Right renal pelvis (tissue), 4 donors: Measurements from ENCODE around the gene KCTD1. TPM values are rescaled to one million over a fixed set of nuclear protein-coding genes. Genes with fewer than 3 reads are reported as not detected.

Experiments used
- DNase-seq, 4 donors: peaks; one replicate each; pipeline ENCODE4 v3.0.0-alpha.2; 2013; ENCODE audit warnings: low read depth in 4 of 4, low spot score in 3 of 4, missing footprints in 1 of 4
- polyA plus RNA-seq, 4 donors: library from polyadenylated mRNA; unstranded; fragments of 120-200 nt; gene quantifications; one replicate each; pipeline ENCODE4 v1.2.1, GENCODE V29; 2013; ENCODE audit not compliant: insufficient read length in 4 of 4

KCTD1 gene
- 10 to 100 TPM; 67.3 to 81.6 (median 75.7) TPM for polyA plus RNA-seq

GRCh38 chr18:26548415-26549262, at the start of gene KCTD1:
Gene KCTD1 (minus strand): TSS chr18:26548553. CDS start chr18:26548536, 17 bp downstream.
- peak in 2 of 4 donors; percentile 65 to 78 for DNase-seq

- DNase-seq = no peak
Measured at GRCh38 chr18:26593365-26594320, 45.3 kb upstream of the KCTD1 start.

- DNase-seq = no peak
Measured at GRCh38 chr18:26584745-26585144, 36.4 kb upstream of the KCTD1 start.

- DNase-seq = no peak
Measured at GRCh38 chr18:26579941-26580618, 31.7 kb upstream of the KCTD1 start.

GRCh38 chr18:26575865-26576217, 27.5 kb upstream of the KCTD1 start:
- no peak for DNase-seq

GRCh38 chr18:26574958-26575864, 26.9 kb upstream of the KCTD1 start:
- peak; percentile 28 to 41 (median 37) for DNase-seq

- DNase-seq = no peak
Measured at GRCh38 chr18:26568926-26569665, 20.7 kb upstream of the KCTD1 start.

GRCh38 chr18:26568513-26568912, 20.2 kb upstream of the KCTD1 start:
- no peak for DNase-seq

- no peak for DNase-seq
Measured at GRCh38 chr18:26566874-26567555, 18.7 kb upstream of the KCTD1 start.

GRCh38 chr18:26565514-26565913, 17.2 kb upstream of the KCTD1 start:
- no peak for DNase-seq

- DNase-seq = no peak
Measured at GRCh38 chr18:26563024-26563423, 14.7 kb upstream of the KCTD1 start.

GRCh38 chr18:26562568-26562967, 14.2 kb upstream of the KCTD1 start:
- DNase-seq = no peak

GRCh38 chr18:26561769-26562168, 13.4 kb upstream of the KCTD1 start:
- no peak for DNase-seq

GRCh38 chr18:26556573-26556972, 8.2 kb upstream of the KCTD1 start:
- no peak for DNase-seq

- no peak for DNase-seq
Measured at GRCh38 chr18:26555804-26556553, 7.6 kb upstream of the KCTD1 start.

- no peak for DNase-seq
Measured at GRCh38 chr18:26553943-26554342, 5.6 kb upstream of the KCTD1 start.

- no peak for DNase-seq
Measured at GRCh38 chr18:26551695-26552081, 3.3 kb upstream of the KCTD1 start.
